ENCODE results near the gene ZNF324. TPM values are rescaled to one million over a fixed set of nuclear protein-coding genes. Genes with fewer than 3 reads are reported as not detected.

ZNF324 gene
- total and polyA plus RNA-seq, 2 of the 8 experiments (the other 6 are each of a cell fraction or from before 2014, with no cell fraction given): 5.1 to 5.8 TPM

- DNase-seq (ENCODE audit: low read depth in 1 of 2, low spot score in 2 of 2) (no peak), FAIRE-seq (no peak)
- Histone ChIP-seq H3K14ac (ENCODE audit: insufficient read length) (no peak overlapping the region), H3K4me1 (replicated peaks in 1 of 4; ENCODE audit: control insufficient read depth in 3 of 4, insufficient read depth in 4 of 4, low read length in 3 of 4) (peaks cover 0 to 28% (median 16%) of the 10 kb centered on the region in 4 experiments; a peak in 6 of 7 replicates), H3K36me3 (ENCODE audit: control insufficient read depth in 2 of 4, insufficient read depth in 4 of 4, low read length in 3 of 4) (peaks cover 0 to 9% (median 2%) of the 10 kb centered on the region in 4 experiments; a peak in 2 of 8 replicates), H3K9ac (replicated peaks in 1 of 4; ENCODE audit: extremely low read depth in 1 of 4, low read depth in 3 of 4, low read length in 3 of 4) (peak overlapping the region in 3 of 4 experiments; percentile 24 to 74 (median 60); a peak in 5 of 7 replicates), H3K27ac (ENCODE audit: low read depth, low read length) (peak overlapping the region; percentile 56; the same call in 1 of the 2 replicates), H4K8ac (ENCODE audit: extremely low read depth, insufficient read depth, low read length) (0 out of 2 replicates have a peak overlapping the region, but pooled peaks have one; percentile 4), H2BK15ac (ENCODE audit: low read length) (no peak overlapping the region), H3K18ac (ENCODE audit: extremely low read depth, low read length) (peak overlapping the region; percentile 5; the same call in 1 of the 2 replicates), H2AK5ac (ENCODE audit: low read depth, low read length) (peak overlapping the region; percentile 29; the same call in 1 of the 2 replicates), H3K4ac (replicated peaks; ENCODE audit: insufficient read length, low read depth, low read length) (peak overlapping the region; percentile 41), H3K4me2 (ENCODE audit: insufficient read depth in 1 of 2, low read depth in 2 of 2, low read length in 2 of 2) (peak overlapping the region; percentile 58 to 93), H2BK120ac (replicated peaks; ENCODE audit: low read depth, low read length) (no peak overlapping the region), H3K23ac (ENCODE audit: insufficient read length) (no peak overlapping the region), H3K79me1 (ENCODE audit: low read depth, low read length) (peaks cover 5% of the 10 kb centered on the region), H3K23me2 (ENCODE audit: low read depth, low read length) (peaks cover 11% of the 10 kb centered on the region), H2BK5ac (ENCODE audit: low read depth, low read length) (peak overlapping the region; percentile 80), H4K20me1 (replicated peaks in 1 of 2; ENCODE audit: control insufficient read depth in 1 of 2, insufficient read depth in 2 of 2, low read length in 2 of 2) (peaks cover 2 to 9% of the 10 kb centered on the region in 2 experiments), H3K4me3 (ENCODE audit: extremely low read depth in 1 of 4, insufficient read depth in 2 of 4, low read depth in 3 of 4, low read length in 4 of 4) (peak overlapping the region; percentile 37 to 70 (median 52)), H4K5ac (ENCODE audit: insufficient read length, low read depth, low read length) (peak overlapping the region; percentile 73), H3K27me3 (replicated peaks in 1 of 4; ENCODE audit: control insufficient read depth in 3 of 4, extremely low read depth in 1 of 4, insufficient read depth in 3 of 4, low read length in 3 of 4) (no peaks in the 10 kb centered on the region), H2BK20ac (ENCODE audit: low read length) (no peak overlapping the region), H4K91ac (replicated peaks; ENCODE audit: insufficient read length, low read length) (peak overlapping the region; percentile 97), H2BK12ac (ENCODE audit: low read depth, low read length) (no peak overlapping the region), H2AFZ (ENCODE audit: low read length) (no peak overlapping the region), H3K56ac (replicated peaks; ENCODE audit: insufficient read length, low read depth, low read length) (no peak overlapping the region), H3K79me2 (ENCODE audit: control insufficient read depth in 1 of 2, insufficient read depth in 2 of 2, low read length in 2 of 2) (peaks cover 0 to 17% of the 10 kb centered on the region in 2 experiments; a peak in 1 of 4 replicates), H3K9me3 (ENCODE audit: insufficient read depth in 2 of 2, low read depth in 1 of 2, low read length in 1 of 2) (no peaks in the 10 kb centered on the region)
- ChIA-PET CTCF (ENCODE audit: partially characterized antibody) (interaction anchor here (0.6 to 1.8 kb wide), 11 partner anchors 14 to 162 kb away, joined by 3 to 10 read pairs (median 4); partner anchors contain the start of genes A1BG, UBE2M and ZNF446), POLR2A (ENCODE audit: partially characterized antibody) (interaction anchor here (0.8 to 21.3 kb wide), 5 partner anchors 15 to 188 kb away, joined by 3 to 650 read pairs (median 9); partner anchors contain the start of genes CHMP2A, TRIM28, UBE2M and ZSCAN22)
- no peak for TF ChIP-seq TCF12 (IDR thresholded peaks at IDR 0.05; ENCODE audit: low read depth, low read length)
- TF ChIP-seq POLR2A (IDR thresholded peaks at IDR 0.05; ENCODE audit: control extremely low read depth in 1 of 2, low read depth in 2 of 2, low read length in 2 of 2): peak in 1 of 2 experiments; percentile 2; a peak in 1 of 3 replicates
- WGBS, 2 experiments (ENCODE audit: extremely low coverage in 1 of 2, insufficient coverage in 1 of 2, insufficient read length in 1 of 2, insufficient replicate concordance in 2 of 2, low coverage in 1 of 2, low lambda C conversion rate in 2 of 2, missing lambda C conversion rate in 1 of 2): 68% methylated on average over 3 of the region's 3 CpGs; no CpG with 5 or more reads in 1 of the 2 experiments
Measured at GRCh38 chr19:58514564-58515022, 47.7 kb downstream of the ZNF324 start.
